NAMALWA (cell line): ENCODE results near the gene ELF3.
"Not testable (repeated sequence)": the region's sequence is repeated elsewhere in the genome, so short reads cannot be mapped to it uniquely, and the experiment has no call there.

Experiments used
- DNase-seq: peaks from one replicate; pipeline ENCODE4 v3.0.0-alpha.2; 2015; ENCODE audit warnings: low spot score

The ELF3 gene

GRCh38 chr1:202034683-202035462 lies 24.5 kb downstream of the ELF3 start:
- no peak for DNase-seq

- no peak for DNase-seq
Measured at GRCh38 chr1:202036595-202037387, 26.4 kb downstream of the ELF3 start.

- no peak for DNase-seq
Measured at GRCh38 chr1:202037706-202038296, 27.4 kb downstream of the ELF3 start.

- no peak for DNase-seq
Measured at GRCh38 chr1:202038688-202039346, 28.4 kb downstream of the ELF3 start.

DNA sequence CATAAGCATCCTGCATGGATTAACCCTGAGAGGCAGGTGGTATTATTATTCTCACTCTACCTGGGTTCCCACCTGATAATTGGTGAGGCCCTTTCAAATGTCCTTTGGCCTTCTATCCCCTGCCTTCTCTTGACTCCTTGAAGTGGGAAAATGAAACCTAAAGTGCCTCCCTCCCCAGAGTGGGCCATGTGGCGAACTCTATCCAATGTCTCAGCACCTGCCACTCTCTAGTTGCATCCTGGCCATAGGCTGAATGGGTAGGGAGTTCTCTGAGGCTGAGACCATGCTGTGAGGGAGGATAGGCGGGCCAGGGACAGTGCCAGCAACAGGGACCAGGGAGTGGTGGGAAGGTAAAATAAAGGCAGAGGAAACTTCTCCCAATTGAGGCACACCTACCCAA lies 35.3 kb downstream of the ELF3 start:
- no peak for DNase-seq

DNA sequence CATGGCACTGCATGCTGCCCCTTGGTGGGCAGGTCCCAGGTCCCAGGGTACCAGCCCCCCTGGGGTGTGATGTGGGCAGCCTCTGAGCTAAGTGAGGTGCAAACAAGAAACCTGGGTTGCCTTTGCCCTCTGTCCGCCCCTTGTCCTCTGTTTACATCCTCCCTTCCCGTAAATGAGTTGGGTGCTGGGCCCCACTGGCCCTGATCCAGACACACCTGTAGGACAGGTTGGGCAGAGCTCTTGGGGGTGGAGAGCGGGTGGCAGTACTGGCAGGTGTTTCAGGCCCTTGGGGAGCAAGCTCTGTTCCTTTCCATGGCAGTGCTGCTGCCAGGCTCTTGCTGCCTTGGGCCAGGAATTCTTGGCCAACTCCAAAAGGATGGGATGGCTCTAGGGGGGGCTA lies 35.8 kb downstream of the ELF3 start:
- DNase-seq: no peak

DNA sequence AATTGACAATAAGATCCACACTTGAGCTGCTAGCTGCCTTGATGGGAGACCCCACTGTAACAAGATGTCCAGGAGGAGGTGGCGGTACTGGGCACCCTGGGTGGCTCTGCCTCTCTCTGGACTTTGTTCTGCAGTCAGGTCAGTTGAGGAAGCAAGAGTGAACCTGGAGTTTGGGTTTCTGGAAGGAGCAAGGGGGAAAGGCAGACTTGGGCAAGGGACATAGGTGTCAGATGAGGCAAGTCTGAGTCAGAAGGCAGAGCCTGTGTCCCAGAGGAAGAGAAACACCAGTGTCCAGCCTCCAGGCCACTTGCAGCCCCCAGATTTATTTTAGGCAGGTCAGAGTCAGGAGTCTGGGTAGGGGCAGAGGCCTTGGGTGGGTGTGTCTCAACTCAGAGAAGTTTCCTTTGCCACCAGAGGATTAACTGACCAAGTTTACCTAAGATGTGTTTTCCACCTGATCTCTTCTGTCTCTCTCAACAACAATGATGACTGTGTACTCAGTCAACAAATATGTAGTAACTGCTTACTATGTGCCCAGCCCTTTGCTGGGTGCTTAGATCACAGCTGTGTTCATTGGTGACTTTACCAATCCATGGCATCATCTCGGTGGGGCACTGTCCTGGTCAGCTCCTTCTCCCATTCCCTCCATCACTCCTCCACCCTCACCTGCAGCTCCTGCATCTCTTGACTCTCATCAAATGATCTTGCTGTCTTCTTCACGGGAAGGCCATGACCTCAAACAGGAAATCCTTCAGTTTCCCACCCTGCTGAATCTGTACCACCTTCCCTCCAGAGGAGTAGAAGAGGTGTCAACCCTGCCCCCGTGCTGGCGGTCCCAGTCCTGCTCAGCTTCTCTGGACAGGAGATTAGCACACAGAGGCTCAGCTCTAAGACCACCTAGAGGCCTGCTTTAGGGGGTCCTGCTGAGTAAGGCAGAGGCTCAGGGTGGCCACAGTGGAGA lies 36.6 kb downstream of the ELF3 start:
- no peak for DNase-seq

GRCh38 chr1:202047977-202048376 lies 37.6 kb downstream of the ELF3 start:
- DNase-seq: no peak

GRCh38 chr1:202049129-202049528 lies 38.7 kb downstream of the ELF3 start:
- no peak for DNase-seq

GRCh38 chr1:202054094-202054493 lies 43.7 kb downstream of the ELF3 start:
- no peak for DNase-seq

- not testable (repeated sequence) for DNase-seq
Measured at GRCh38 chr1:202054673-202055072, 44.3 kb downstream of the ELF3 start.

DNA sequence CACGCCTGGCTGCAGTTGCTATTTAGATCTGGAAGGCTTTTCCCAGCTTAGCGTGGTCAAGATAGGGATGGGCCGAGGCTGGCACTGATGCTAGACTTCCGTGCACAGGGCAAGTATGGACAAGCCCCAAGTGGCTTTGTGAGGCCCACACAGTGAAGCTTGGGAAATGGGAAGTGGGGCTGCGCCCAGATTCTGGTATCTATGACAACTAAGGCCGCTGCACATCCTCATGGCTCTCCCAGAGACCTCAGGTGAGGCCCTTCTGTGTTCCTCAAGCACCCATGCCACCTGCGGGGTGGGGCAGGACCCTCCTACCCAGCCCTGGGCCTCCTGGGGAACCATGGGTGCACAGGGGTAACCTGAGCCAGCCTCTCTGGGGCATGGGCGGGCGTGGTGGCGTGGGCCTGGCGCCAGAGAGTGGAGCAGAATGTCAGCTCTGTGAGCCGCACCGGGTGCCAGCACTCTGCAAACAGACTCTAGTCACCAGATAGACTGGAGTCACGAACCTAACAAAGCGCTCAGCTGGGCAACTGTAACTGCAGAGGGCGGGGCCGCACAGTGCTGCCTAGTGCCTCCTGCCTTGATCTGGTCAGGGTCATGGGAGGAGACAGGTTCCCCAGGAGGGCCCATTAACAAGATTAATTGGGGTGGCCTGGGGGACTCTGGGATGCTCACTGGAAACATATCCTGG lies 46.4 kb downstream of the ELF3 start:
- no peak for DNase-seq

DNA sequence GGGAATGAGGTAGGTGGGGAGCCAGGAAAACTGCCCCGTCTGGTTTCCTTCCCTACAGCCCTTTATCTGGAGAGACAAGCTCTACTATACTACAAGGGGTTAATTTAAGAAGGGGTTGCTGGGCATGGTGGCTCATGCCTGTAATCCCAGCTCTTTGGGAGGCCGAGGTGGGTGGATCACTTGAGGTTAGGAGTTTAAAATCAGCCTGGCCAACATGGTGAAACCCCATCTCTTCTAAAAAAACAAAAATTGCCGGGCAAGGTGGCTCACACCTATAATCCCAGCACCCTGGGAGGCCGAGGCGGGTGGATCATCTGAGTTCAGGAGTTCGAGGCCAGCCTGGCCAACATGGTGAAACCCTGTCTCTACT lies 46.9 kb downstream of the ELF3 start:
- DNase-seq: not testable (repeated sequence)

GRCh38 chr1:202058001-202058908 lies 47.9 kb downstream of the ELF3 start:
- DNase-seq: no peak

GRCh38 chr1:202061055-202061454 lies 50.7 kb downstream of the ELF3 start:
- no peak for DNase-seq

- DNase-seq: not testable (repeated sequence)
Measured at GRCh38 chr1:202061787-202062186, 51.4 kb downstream of the ELF3 start.

DNA sequence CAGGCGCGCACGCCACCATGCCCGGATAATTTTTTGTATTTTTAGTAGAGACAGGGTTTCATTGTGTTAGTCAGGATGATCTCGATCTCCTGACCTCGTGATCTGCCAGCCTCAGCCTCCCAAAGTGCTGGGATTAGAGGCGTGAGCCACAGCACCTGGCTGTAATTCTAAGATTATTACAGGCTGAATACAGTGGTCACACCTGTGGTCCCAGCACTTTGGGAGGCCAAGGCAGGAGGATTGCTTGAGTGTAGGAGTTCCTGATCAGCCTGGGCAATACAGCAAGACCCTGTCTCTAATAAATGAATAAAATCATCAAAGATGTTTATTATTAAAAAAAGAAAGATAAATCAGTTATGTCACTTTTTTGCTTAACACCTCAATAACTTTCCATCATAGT lies 52.2 kb downstream of the ELF3 start:
- not testable (repeated sequence) for DNase-seq

GRCh38 chr1:202063093-202063492 lies 52.7 kb downstream of the ELF3 start:
- DNase-seq: no peak

- not testable (repeated sequence) for DNase-seq
Measured at GRCh38 chr1:202064889-202065312, 54.5 kb downstream of the ELF3 start.
